K562 (cell line): ENCODE measurements around the gene PITPNC1. TPM values are rescaled to one million over a fixed set of nuclear protein-coding genes. Genes with fewer than 3 reads are reported as not detected.

Source experiments
- ATAC-seq: fragments of 200-7000 bp; cut with Tn5 transposase; 3 replicates; pipeline ENCODE4 v1.9.1; 2020; ENCODE audit warnings: moderate library complexity
- BruUV-seq: library from RNA; stranded (reverse); fragments of 400-500 nt; replicated peaks from 2 replicates; lab custom pipeline; 2021; lab: Mats Ljungman, UMichigan
- CTCF ChIA-PET: fragments of 300-600 bp; formaldehyde crosslinking; extraction: SDS; loops from one replicate; lab custom pipeline; 2021; ENCODE audit warnings: low intra/inter-chr PET ratio; lab: Yijun Ruan, JAX
- POLR2A ChIA-PET: fragments of 300-600, 350-650 bp; sonication (Branson Sonifier 250); formaldehyde crosslinking; extraction: SDS; loops from one replicate; lab custom pipeline; 2021; ENCODE audit warnings: antibody characterized with exemption, inconsistent platforms; lab: Yijun Ruan, JAX
- DNase-seq, 4 experiments: peaks; one replicate each; pipeline versions ENCODE4 v3.0.0 to v3.0.0-alpha.2; 2011 to 2018; ENCODE audit warnings: low spot score in 3 of 4, mixed read lengths in 3 of 4; ENCODE audit errors: extremely low read depth in 1 of 4
- FAIRE-seq: peaks from 2 replicates; lab custom pipeline; 2011; peaks lifted over from hg19 to GRCh38; lab: Jason Lieb, UNC
- H2AFZ ChIP-seq: 2 replicates; pipeline ENCODE4 v1.6.0; 2011; ENCODE audit warnings: low read depth, low read length, control low read depth, inconsistent platforms
- H3K27ac ChIP-seq: fragments of 200-600 bp; 3 replicates; pipeline ENCODE4 v1.8.0; 2011; ENCODE audit warnings: low read depth, mild to moderate bottlenecking, control low read depth, inconsistent platforms, low read length, moderate library complexity, mixed read lengths; ENCODE audit errors: extremely low read depth
- H3K27me3 ChIP-seq, 2 experiments: fragments of 300-600 bp in 1 of 2; 2 replicates in 1 of 2; 3 replicates in 1 of 2; pipeline versions ENCODE4 v1.6.0 to v1.8.0; 2011; ENCODE audit warnings: inconsistent platforms in 2 of 2, low read length in 2 of 2, mild to moderate bottlenecking in 1 of 2, mixed read lengths in 1 of 2, moderate library complexity in 1 of 2; ENCODE audit not compliant: control insufficient read depth in 2 of 2, insufficient read depth in 2 of 2
- H3K36me3 ChIP-seq: fragments of 300-600 bp; 3 replicates; pipeline ENCODE4 v1.8.0; 2011; ENCODE audit warnings: mild to moderate bottlenecking, low read length, inconsistent platforms; ENCODE audit not compliant: control insufficient read depth, insufficient read depth
- H3K4me1 ChIP-seq, 2 experiments: fragments of 200-600 bp in 1 of 2; replicated peaks in 1 of 2; 2 replicates in 1 of 2; 3 replicates in 1 of 2; pipeline versions ENCODE4 v1.5.1 to v1.8.0; 2011; ENCODE audit warnings: inconsistent platforms in 2 of 2, low read length in 2 of 2, mild to moderate bottlenecking in 1 of 2, mixed read lengths in 1 of 2, moderate library complexity in 1 of 2; ENCODE audit not compliant: control insufficient read depth in 2 of 2, insufficient read depth in 2 of 2
- H3K4me2 ChIP-seq: 2 replicates; pipeline ENCODE4 v1.6.1; 2011; ENCODE audit warnings: low read length, control low read depth, inconsistent platforms, mixed read lengths; ENCODE audit not compliant: insufficient read depth
- H3K4me3 ChIP-seq: fragments of 200-600 bp; sonication (generic), shearing (Covaris generic); 2 replicates; pipeline ENCODE4 v1.5.1; 2016; ENCODE audit warnings: control low read depth, inconsistent platforms
- H3K79me2 ChIP-seq: fragments of 200-600 bp; 3 replicates; pipeline ENCODE4 v1.8.0; 2011; ENCODE audit warnings: low read length, inconsistent platforms; ENCODE audit not compliant: control insufficient read depth, insufficient read depth
- H3K9ac ChIP-seq, 2 experiments: 2 replicates each; pipeline versions ENCODE4 v1.6.0 to v1.6.1; 2011; ENCODE audit warnings: low read depth in 2 of 2, low read length in 2 of 2, control low read depth in 1 of 2, inconsistent platforms in 1 of 2, mild to moderate bottlenecking in 1 of 2, mixed read lengths in 1 of 2; ENCODE audit not compliant: insufficient read depth in 1 of 2
- H3K9me1 ChIP-seq: one replicate; pipeline ENCODE4 v1.6.0; 2011; ENCODE audit warnings: inconsistent platforms, mild to moderate bottlenecking, low read length, moderate library complexity; ENCODE audit not compliant: control insufficient read depth, insufficient read depth
- H3K9me3 ChIP-seq: replicated peaks from 2 replicates; pipeline ENCODE4 v1.5.1; 2011; ENCODE audit warnings: low read depth, low read length, inconsistent platforms; ENCODE audit not compliant: control insufficient read depth, insufficient read depth
- H4K20me1 ChIP-seq: replicated peaks from 2 replicates; pipeline ENCODE4 v1.6.1; 2011; ENCODE audit warnings: low read length, inconsistent platforms, mixed read lengths; ENCODE audit not compliant: control insufficient read depth, insufficient read depth
- SIN3A ChIP-seq, 2 experiments: fragments of 150-350 bp in 1 of 2; IDR thresholded peaks; 2 replicates each; pipeline ENCODE4 v1.6.1; 2011 to 2016; ENCODE audit warnings: borderline replicate concordance in 2 of 2, low read depth in 2 of 2, low read length in 2 of 2, mild to moderate bottlenecking in 2 of 2, moderate library complexity in 2 of 2; ENCODE audit not compliant: control insufficient read depth in 1 of 2
- ZNF551 ChIP-seq: fragments of 250-450 bp; sonication (Bioruptor Pico); IDR thresholded peaks from 2 replicates; pipeline ENCODE4 v1.5.0; 2021; ENCODE audit warnings: mild to moderate bottlenecking, moderate library complexity
- WGBS: fragments of 100-300 bp; shearing (Covaris generic); methylation state at CpG from one replicate; pipeline ENCODE4 v1.1.6; 2016; ENCODE audit warnings: low coverage, mixed read lengths; ENCODE audit not compliant: insufficient coverage; ENCODE audit errors: missing lambda C conversion rate; 5-methylcytosine and 5-hydroxymethylcytosine counted together
- in situ Hi-C: fragments of 300-500 bp; cut with MboI; formaldehyde crosslinking; loops from 4 replicates; pipeline ENCODE4 v1.15.0; 2018; ENCODE audit warnings: inconsistent platforms, mixed read lengths
- intact Hi-C: fragments of 100-400 bp; cut with micrococcal nuclease; formaldehyde crosslinking; loops from 2 replicates; pipeline ENCODE4 v1.14.2; 2022
- polyA plus RNA-seq, 8 experiments: library from polyadenylated mRNA; depleted of rRNA in 4 of 8; stranded (reverse) in 5 of 8; unstranded in 3 of 8; fragments of >200 nt; fragmentation: Nextera tagmentation in 2 of 8; fragmentation: Illumina TruSeq in 1 of 8; extraction: Ambion mirVana in 2 of 8; extraction: Trizol in 1 of 8; gene quantifications; 2 replicates each; pipeline versions ENCODE4 v1.2.1 to v1.2.3, GENCODE V29; 2011 to 2014; ENCODE audit warnings: inconsistent platforms in 1 of 8, missing spikeins in 1 of 8
- total RNA-seq, 7 experiments: library from RNA; depleted of rRNA in 6 of 7; stranded (reverse); fragments of >200 nt in 6 of 7; fragmentation: Illumina TruSeq in 2 of 7; extraction: Trizol in 2 of 7; gene quantifications; 2 replicates each; pipeline versions ENCODE4 v1.2.1 to v1.2.3, GENCODE V29; 2011 to 2021; ENCODE audit warnings: low replicate concordance in 1 of 7
- TF ChIP-seq, protein P1 (sequence below): fragments of 200-800 bp; sonication (Bioruptor generic); IDR thresholded peaks from 2 replicates; pipeline ENCODE4 v1.6.1; 2017; ENCODE audit warnings: missing genetic modification characterization, missing compliant biosample characterization

PITPNC1 gene
- total and polyA plus RNA-seq, 9 of the 15 experiments (the other 6 are each of a cell fraction or from before 2014, with no cell fraction given) = 0.11 to 1.1 (median 0.65) TPM

DNA sequence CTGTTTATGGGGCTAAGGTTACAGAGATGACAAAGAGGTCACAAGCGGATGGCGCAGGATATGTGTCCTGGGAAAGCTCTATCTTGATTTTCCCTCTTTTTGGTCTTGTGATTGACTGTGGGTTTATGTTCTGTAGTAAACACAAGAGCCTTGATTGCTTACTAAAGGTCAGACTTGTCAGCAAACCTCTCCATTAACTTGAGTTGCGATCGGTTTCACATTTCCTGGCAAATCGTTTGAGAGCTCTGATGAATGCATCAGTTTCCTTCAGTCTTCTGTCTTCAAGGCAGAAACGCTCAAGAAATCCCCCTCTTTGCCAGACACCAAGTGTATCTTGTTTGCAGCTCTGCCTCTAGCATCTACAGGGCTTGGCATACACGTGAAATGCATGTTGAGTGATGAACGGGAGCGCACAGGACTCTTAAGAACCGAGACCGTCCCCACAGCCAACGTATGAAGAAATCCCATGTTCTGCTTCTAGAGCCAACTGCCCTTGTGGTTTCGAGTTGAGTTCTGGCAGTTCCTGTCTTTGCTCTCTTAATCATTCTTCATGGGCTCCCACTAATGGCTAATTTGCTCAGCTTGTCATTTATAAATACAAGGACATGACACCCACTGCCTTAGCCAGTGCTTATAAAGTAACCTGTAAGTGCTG lies 143.3 kb downstream of the PITPNC1 start (continued):
- TF ChIP-seq, protein P1, sequence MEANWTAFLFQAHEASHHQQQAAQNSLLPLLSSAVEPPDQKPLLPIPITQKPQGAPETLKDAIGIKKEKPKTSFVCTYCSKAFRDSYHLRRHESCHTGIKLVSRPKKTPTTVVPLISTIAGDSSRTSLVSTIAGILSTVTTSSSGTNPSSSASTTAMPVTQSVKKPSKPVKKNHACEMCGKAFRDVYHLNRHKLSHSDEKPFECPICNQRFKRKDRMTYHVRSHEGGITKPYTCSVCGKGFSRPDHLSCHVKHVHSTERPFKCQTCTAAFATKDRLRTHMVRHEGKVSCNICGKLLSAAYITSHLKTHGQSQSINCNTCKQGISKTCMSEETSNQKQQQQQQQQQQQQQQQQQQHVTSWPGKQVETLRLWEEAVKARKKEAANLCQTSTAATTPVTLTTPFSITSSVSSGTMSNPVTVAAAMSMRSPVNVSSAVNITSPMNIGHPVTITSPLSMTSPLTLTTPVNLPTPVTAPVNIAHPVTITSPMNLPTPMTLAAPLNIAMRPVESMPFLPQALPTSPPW = no peak
- TF ChIP-seq ZNF551 (CRISPR knock-in tag) = no peak

DNA sequence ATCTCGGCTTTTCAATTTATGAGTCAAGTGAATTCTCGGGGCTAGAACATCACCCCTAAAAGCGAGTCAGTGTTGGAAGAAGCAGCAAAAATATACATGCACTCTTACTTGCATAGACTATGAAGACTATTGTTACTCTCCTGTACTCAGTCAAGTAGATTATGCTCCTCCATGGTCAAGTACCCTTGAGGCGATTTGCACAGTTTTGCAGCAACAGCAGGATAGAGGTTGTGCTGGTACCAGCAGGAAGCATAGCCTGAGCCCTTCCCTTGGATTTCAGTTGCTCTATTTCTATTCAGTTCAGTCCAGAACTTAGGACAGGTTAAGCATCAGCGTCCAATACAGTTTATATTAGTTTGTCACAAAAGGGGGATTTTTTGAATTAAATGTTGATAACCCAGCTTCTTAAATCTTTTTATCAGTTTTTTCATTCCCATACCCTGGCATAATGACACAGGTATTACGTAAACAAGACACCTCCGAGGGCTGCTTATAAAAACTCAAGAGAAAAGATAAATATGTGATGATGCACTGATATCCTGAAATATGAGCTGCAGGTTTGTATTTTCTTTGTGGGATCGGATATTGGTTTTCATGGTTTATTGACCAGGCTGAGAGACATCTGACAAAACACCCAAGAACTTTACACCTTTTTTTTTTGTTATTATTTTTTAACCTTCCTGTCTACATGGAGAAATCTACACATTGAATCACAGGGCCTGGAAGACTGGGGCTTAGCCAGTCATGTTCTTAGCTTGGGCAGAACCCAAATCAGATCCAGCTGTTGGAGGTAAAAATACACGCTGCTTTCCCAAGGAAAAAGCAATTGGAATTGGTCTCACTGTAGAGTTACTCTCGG lies 144.1 kb downstream of the PITPNC1 start:
- ChIA-PET CTCF (no interaction called here), POLR2A (no interaction called here)
- H3K4me3 ChIP-seq = no peak overlapping the region
- H3K27ac ChIP-seq = no peak overlapping the region
- H4K20me1 ChIP-seq = 0 out of 2 replicates have a peak, but pooled peaks cover 1% of the 10 kb centered on the region
- 0 out of 2 replicates have a peak, but pooled peaks cover 2% of the 10 kb centered on the region for H3K9me3 ChIP-seq
- H2AFZ ChIP-seq = no peak overlapping the region
- H3K9me1 ChIP-seq = no peaks in the 10 kb centered on the region
- no peak for FAIRE-seq
- in situ Hi-C loops (no loop called here), intact Hi-C loops (no loop called here)
- ATAC-seq = no peak
- 1% methylated on average over 10 of the region's 10 CpGs for WGBS
- peaks cover 10 to 30% of the 10 kb centered on the region in 2 experiments; a peak in 4 of 5 replicates for H3K27me3 ChIP-seq
- H3K9ac ChIP-seq = no peak overlapping the region
- no peak for TF ChIP-seq SIN3A (IDR thresholded peaks at IDR 0.05; ENCODE audit: borderline replicate concordance in 2 of 2, control insufficient read depth in 1 of 2, low read depth in 2 of 2, low read length in 2 of 2)
- H3K79me2 ChIP-seq = no peaks in the 10 kb centered on the region
- no peak overlapping the region for H3K4me2 ChIP-seq
- BruUV-seq = no TSS peak
- H3K4me1 ChIP-seq = no peaks in the 10 kb centered on the region
- no peak for DNase-seq
- H3K36me3 ChIP-seq = no peaks in the 10 kb centered on the region
